ENCODE data around the gene ANGPTL2.

Gene ANGPTL2

DNA sequence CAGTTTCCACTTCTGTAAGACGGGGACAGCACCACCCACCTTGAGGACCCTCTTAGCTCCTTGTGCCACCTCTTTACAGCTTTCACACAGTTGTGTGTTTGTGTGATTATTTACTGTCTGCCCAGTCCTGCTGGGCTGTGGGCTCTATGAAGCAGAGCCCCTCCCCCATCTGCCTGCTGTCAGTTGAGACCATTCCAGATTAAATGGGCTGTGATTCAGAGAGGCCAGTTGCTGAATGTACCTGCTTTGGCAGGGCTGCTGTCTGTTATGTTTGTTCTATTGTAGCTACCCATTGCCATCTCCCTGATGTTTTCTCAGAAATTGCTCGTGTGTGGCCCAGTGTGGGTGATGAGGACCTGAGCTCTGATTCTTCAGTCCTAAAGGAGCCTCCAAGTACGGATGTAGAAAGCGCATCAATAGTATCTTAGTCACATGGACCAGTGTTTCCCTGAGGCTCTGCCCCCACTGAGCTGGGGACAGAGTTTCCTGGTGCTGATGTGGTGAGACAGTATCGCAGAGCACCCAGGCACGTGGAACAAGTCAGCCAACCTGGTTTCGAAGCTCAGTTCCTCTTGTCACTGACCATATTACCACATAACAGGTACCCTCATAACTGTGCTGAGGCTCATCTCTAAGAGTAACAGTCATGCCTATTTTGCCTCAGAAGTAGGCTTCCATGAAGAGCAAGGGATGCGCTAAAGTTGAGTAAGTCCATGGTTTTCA, 3.7 kb downstream of the ANGPTL2 start:
- no peak for DNase-seq (ENCODE audit: low read depth, low spot score)
- TF ChIP-seq, protein P1, sequence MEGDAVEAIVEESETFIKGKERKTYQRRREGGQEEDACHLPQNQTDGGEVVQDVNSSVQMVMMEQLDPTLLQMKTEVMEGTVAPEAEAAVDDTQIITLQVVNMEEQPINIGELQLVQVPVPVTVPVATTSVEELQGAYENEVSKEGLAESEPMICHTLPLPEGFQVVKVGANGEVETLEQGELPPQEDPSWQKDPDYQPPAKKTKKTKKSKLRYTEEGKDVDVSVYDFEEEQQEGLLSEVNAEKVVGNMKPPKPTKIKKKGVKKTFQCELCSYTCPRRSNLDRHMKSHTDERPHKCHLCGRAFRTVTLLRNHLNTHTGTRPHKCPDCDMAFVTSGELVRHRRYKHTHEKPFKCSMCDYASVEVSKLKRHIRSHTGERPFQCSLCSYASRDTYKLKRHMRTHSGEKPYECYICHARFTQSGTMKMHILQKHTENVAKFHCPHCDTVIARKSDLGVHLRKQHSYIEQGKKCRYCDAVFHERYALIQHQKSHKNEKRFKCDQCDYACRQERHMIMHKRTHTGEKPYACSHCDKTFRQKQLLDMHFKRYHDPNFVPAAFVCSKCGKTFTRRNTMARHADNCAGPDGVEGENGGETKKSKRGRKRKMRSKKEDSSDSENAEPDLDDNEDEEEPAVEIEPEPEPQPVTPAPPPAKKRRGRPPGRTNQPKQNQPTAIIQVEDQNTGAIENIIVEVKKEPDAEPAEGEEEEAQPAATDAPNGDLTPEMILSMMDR (IDR thresholded peaks at IDR 0.05; ENCODE audit: low read depth, low read length): no peak
- in situ Hi-C loops (cut with HindIII; ENCODE audit: low sequenced_read_pairs): no loop called here
- H3K4me3 ChIP-seq (ENCODE audit: low read depth, low read length): no peak overlapping the region

GRCh38 chr9:127117801-127118200, 4.6 kb downstream of the ANGPTL2 start:
- no peak overlapping the region for H3K4me3 ChIP-seq (ENCODE audit: low read depth, low read length)
- DNase-seq (ENCODE audit: low read depth, low spot score): no peak
- in situ Hi-C loops (cut with HindIII; ENCODE audit: low sequenced_read_pairs): no loop called here
- TF ChIP-seq, protein P1 (IDR thresholded peaks at IDR 0.05; ENCODE audit: low read depth, low read length): no peak

DNA sequence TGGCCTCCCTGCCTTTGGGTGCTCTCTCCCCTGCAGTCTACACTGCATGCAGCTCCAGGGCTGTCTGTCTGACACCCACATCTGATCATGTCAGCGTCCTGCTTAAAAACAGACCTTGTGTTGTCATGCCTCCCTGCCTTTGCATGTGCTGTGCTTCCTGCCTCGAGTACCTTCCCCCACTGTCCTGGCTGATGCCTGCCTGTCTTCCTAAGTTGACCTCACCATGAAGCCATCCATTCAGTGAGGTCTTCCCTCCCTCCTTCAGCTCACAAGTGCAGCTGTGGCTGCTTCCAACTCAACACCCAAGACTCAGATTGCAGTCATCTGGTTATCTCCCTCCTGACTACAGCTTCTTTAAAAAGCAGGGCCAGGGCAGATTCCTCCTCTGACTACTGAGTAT, 5.5 kb downstream of the ANGPTL2 start:
- in situ Hi-C loops (cut with HindIII; ENCODE audit: low sequenced_read_pairs): no loop called here
- DNase-seq (ENCODE audit: low read depth, low spot score): no peak
- TF ChIP-seq, protein P1 (IDR thresholded peaks at IDR 0.05; ENCODE audit: low read depth, low read length): no peak

DNA sequence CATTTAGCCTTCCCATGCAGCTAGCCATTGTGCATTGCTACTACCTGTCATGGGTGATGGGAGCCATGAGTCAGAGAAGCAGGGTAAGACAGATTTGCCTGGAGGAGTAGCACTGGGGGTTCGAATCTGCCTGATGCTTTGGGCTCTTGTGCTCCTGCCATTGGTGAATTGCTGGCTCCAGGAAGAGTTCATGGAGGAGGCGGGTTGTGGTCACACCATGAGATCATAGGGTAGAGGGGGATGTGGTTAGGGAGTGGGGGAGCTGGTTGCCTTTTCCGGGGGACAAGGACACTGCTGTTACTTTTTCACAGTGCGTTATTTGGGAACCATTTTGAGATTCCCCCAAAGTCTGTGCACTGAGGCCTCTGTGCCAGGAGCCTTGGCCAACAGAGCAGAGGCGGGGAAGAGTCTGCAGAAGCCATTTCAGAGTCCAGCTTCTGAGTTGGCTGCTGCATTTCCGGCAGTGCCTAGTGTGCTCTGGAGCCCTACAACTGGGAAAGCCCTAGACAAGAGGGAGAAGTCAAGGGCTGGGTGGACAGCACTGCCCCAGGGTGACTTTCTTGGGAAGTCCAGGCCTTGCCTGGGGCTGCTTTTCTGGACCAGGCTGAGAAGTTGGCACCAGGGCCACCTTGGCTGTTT, 6.2 kb downstream of the ANGPTL2 start:
- TF ChIP-seq, protein P1 (IDR thresholded peaks at IDR 0.05; ENCODE audit: low read depth, low read length): no peak
- no peak for DNase-seq (ENCODE audit: low read depth, low spot score)
- in situ Hi-C loops (cut with HindIII; ENCODE audit: low sequenced_read_pairs): no loop called here
- H3K4me3 ChIP-seq (ENCODE audit: low read depth, low read length): no peak overlapping the region

More for the DNA sequence above, 5.5 kb downstream of the ANGPTL2 start:
- no peak overlapping the region for H3K4me3 ChIP-seq (ENCODE audit: low read depth, low read length)

GRCh38 chr9:127114606-127115005, 7.8 kb downstream of the ANGPTL2 start:
- TF ChIP-seq, protein P1 (IDR thresholded peaks at IDR 0.05; ENCODE audit: low read depth, low read length): no peak
- in situ Hi-C loops (cut with HindIII; ENCODE audit: low sequenced_read_pairs): no loop called here
- H3K4me3 ChIP-seq (ENCODE audit: low read depth, low read length): no peak overlapping the region
- no peak for DNase-seq (ENCODE audit: low read depth, low spot score)

- in situ Hi-C loops (cut with HindIII; ENCODE audit: low sequenced_read_pairs): no loop called here
- H3K4me3 ChIP-seq (ENCODE audit: low read depth, low read length): no peak overlapping the region
- DNase-seq (ENCODE audit: low read depth, low spot score): no peak
- TF ChIP-seq, protein P1 (IDR thresholded peaks at IDR 0.05; ENCODE audit: low read depth, low read length): no peak
Measured at GRCh38 chr9:127113191-127113972, 9.1 kb downstream of the ANGPTL2 start.
